IPS-18a (cell line): ENCODE data around the gene GLUD1.
"Not testable (repeated sequence)": the region's sequence is repeated elsewhere in the genome, so short reads cannot be mapped to it uniquely, and the experiment has no call there.

Experiments used
- H3K27ac ChIP-seq: one replicate; pipeline ENCODE4 v1.5.1; 2013; ENCODE audit warnings: low read length
- H3K27me3 ChIP-seq: one replicate; pipeline ENCODE4 v1.6.1; 2013; ENCODE audit warnings: mild to moderate bottlenecking, low read length; ENCODE audit not compliant: control insufficient read depth, insufficient read depth
- H3K36me3 ChIP-seq: one replicate; pipeline ENCODE4 v1.6.1; 2013; ENCODE audit warnings: low read depth, low read length; ENCODE audit not compliant: control insufficient read depth
- H3K4me1 ChIP-seq: one replicate; pipeline ENCODE4 v1.6.1; 2013; ENCODE audit warnings: low read depth, low read length; ENCODE audit not compliant: control insufficient read depth
- H3K4me3 ChIP-seq: one replicate; pipeline ENCODE4 v1.5.1; 2013; ENCODE audit warnings: low read length
- H3K9ac ChIP-seq: one replicate; pipeline ENCODE4 v1.6.1; 2013; ENCODE audit warnings: mild to moderate bottlenecking, low read length, moderate library complexity
- H3K9me3 ChIP-seq: one replicate; pipeline ENCODE4 v1.6.1; 2013; ENCODE audit warnings: low read depth, low read length; ENCODE audit not compliant: control insufficient read depth

The GLUD1 gene

GRCh38 chr10:87084291-87084782 lies 10.3 kb downstream of the GLUD1 start:
- not testable (repeated sequence) for H3K9me3 ChIP-seq, H3K4me1 ChIP-seq, H3K4me3 ChIP-seq, H3K36me3 ChIP-seq, H3K9ac ChIP-seq, H3K27me3 ChIP-seq, H3K27ac ChIP-seq

GRCh38 chr10:87083576-87084290 lies 10.9 kb downstream of the GLUD1 start:
- H3K36me3 ChIP-seq, H3K4me3 ChIP-seq, H3K9me3 ChIP-seq, H3K27ac ChIP-seq, H3K9ac ChIP-seq, H3K4me1 ChIP-seq, H3K27me3 ChIP-seq: not testable (repeated sequence)

GRCh38 chr10:87082219-87082618 lies 12.4 kb downstream of the GLUD1 start:
- H3K36me3 ChIP-seq, H3K27ac ChIP-seq, H3K4me3 ChIP-seq, H3K9ac ChIP-seq, H3K4me1 ChIP-seq, H3K9me3 ChIP-seq, H3K27me3 ChIP-seq: not testable (repeated sequence)

GRCh38 chr10:87081574-87081973 lies 13.1 kb downstream of the GLUD1 start:
- not testable (repeated sequence) for H3K9ac ChIP-seq, H3K9me3 ChIP-seq, H3K27ac ChIP-seq, H3K27me3 ChIP-seq, H3K4me1 ChIP-seq, H3K4me3 ChIP-seq, H3K36me3 ChIP-seq

- not testable (repeated sequence) for H3K9ac ChIP-seq, H3K4me1 ChIP-seq, H3K4me3 ChIP-seq, H3K27ac ChIP-seq, H3K27me3 ChIP-seq, H3K36me3 ChIP-seq, H3K9me3 ChIP-seq
Observed at GRCh38 chr10:87080621-87081020, 14.0 kb downstream of the GLUD1 start.

GRCh38 chr10:87079106-87079836 lies 15.4 kb downstream of the GLUD1 start:
- Histone ChIP-seq H3K4me1 (peaks cover 3% of the 10 kb centered on the region), H3K4me3 (no peak overlapping the region), H3K36me3 (no peaks in the 10 kb centered on the region), H3K27me3 (no peaks in the 10 kb centered on the region), H3K27ac (no peak overlapping the region), H3K9ac (no peak overlapping the region), H3K9me3 (no peaks in the 10 kb centered on the region)

GRCh38 chr10:87076421-87076820 lies 18.2 kb downstream of the GLUD1 start:
- not testable (repeated sequence) for H3K27me3 ChIP-seq, H3K4me3 ChIP-seq, H3K9me3 ChIP-seq, H3K4me1 ChIP-seq, H3K9ac ChIP-seq, H3K27ac ChIP-seq, H3K36me3 ChIP-seq

- Histone ChIP-seq H3K36me3 (peaks cover 26% of the 10 kb centered on the region), H3K4me1 (no peaks in the 10 kb centered on the region), H3K27ac (no peak overlapping the region), H3K27me3 (no peaks in the 10 kb centered on the region), H3K4me3 (no peak overlapping the region), H3K9ac (no peak overlapping the region), H3K9me3 (no peaks in the 10 kb centered on the region)
Observed at GRCh38 chr10:87072449-87072848, 22.2 kb downstream of the GLUD1 start.

- H3K4me3 ChIP-seq: no peak overlapping the region
- no peaks in the 10 kb centered on the region for H3K27me3 ChIP-seq
- H3K9me3 ChIP-seq: no peaks in the 10 kb centered on the region
- no peak overlapping the region for H3K27ac ChIP-seq
- H3K36me3 ChIP-seq: peaks cover 52% of the 10 kb centered on the region
- no peak overlapping the region for H3K9ac ChIP-seq
- no peaks in the 10 kb centered on the region for H3K4me1 ChIP-seq
Observed at GRCh38 chr10:87068281-87068680, 26.4 kb downstream of the GLUD1 start.

GRCh38 chr10:87066865-87067264 lies 27.8 kb downstream of the GLUD1 start:
- Histone ChIP-seq H3K36me3 (peaks cover 54% of the 10 kb centered on the region), H3K27ac (no peak overlapping the region), H3K4me3 (no peak overlapping the region), H3K9ac (no peak overlapping the region), H3K27me3 (no peaks in the 10 kb centered on the region), H3K4me1 (no peaks in the 10 kb centered on the region), H3K9me3 (no peaks in the 10 kb centered on the region)

- no peak overlapping the region for H3K9ac ChIP-seq
- no peak overlapping the region for H3K27ac ChIP-seq
- no peak overlapping the region for H3K4me3 ChIP-seq
- no peaks in the 10 kb centered on the region for H3K4me1 ChIP-seq
- no peaks in the 10 kb centered on the region for H3K9me3 ChIP-seq
- no peaks in the 10 kb centered on the region for H3K27me3 ChIP-seq
- H3K36me3 ChIP-seq: peaks cover 56% of the 10 kb centered on the region
Observed at GRCh38 chr10:87066178-87066577, 28.5 kb downstream of the GLUD1 start.

- H3K9ac ChIP-seq: no peak overlapping the region
- no peak overlapping the region for H3K4me3 ChIP-seq
- H3K36me3 ChIP-seq: peaks cover 68% of the 10 kb centered on the region
- no peaks in the 10 kb centered on the region for H3K4me1 ChIP-seq
- no peaks in the 10 kb centered on the region for H3K9me3 ChIP-seq
- no peaks in the 10 kb centered on the region for H3K27me3 ChIP-seq
- H3K27ac ChIP-seq: no peak overlapping the region
Observed at GRCh38 chr10:87064651-87065050, 30.0 kb downstream of the GLUD1 start.
